RWPE2 (cell line): ENCODE measurements around the gene THBS4.

ENCODE experiments used
- ATAC-seq: fragments of 200-7000 bp; cut with Tn5 transposase; 3 replicates; pipeline ENCODE4 v1.9.1; 2021; ENCODE audit warnings: low read depth
- DNase-seq: peaks from one replicate; pipeline ENCODE4 v3.0.0-alpha.2; 2020; ENCODE audit warnings: low spot score
- H3K27ac ChIP-seq: fragments of 450-650 bp; 2 replicates; pipeline ENCODE4 v1.5.1; 2017; ENCODE audit warnings: mild to moderate bottlenecking; ENCODE audit not compliant: poor library complexity, severe bottlenecking
- H3K27me3 ChIP-seq: fragments of 250-450 bp; sonication (Bioruptor Pico); 2 replicates; pipeline ENCODE4 v1.5.1; 2021; ENCODE audit warnings: mild to moderate bottlenecking, moderate library complexity; ENCODE audit not compliant: insufficient read depth, poor library complexity, severe bottlenecking
- H3K36me3 ChIP-seq: fragments of 250-450 bp; sonication (Bioruptor Pico); 2 replicates; pipeline ENCODE4 v1.5.1; 2020; ENCODE audit warnings: low read depth, mild to moderate bottlenecking, moderate library complexity
- H3K4me1 ChIP-seq: fragments of 250-450 bp; sonication (Bioruptor Pico); 2 replicates; pipeline ENCODE4 v1.5.1; 2021; ENCODE audit warnings: mild to moderate bottlenecking, moderate library complexity; ENCODE audit not compliant: insufficient read depth, poor library complexity, severe bottlenecking
- H3K4me3 ChIP-seq: fragments of 250-450 bp; sonication (Bioruptor Pico); 2 replicates; pipeline ENCODE4 v1.5.1; 2021; ENCODE audit warnings: mild to moderate bottlenecking, moderate library complexity; ENCODE audit not compliant: severe bottlenecking
- H3K9me3 ChIP-seq: fragments of 250-450 bp; sonication (Bioruptor Pico); 2 replicates; pipeline ENCODE4 v1.5.1; 2021; ENCODE audit warnings: mild to moderate bottlenecking, moderate library complexity; ENCODE audit not compliant: severe bottlenecking
- CTCF ChIP-seq: fragments of 450-650 bp; IDR thresholded peaks from one replicate; pipeline ENCODE4 v1.5.1; 2017; ENCODE audit warnings: mild to moderate bottlenecking, moderate library complexity; ENCODE audit not compliant: poor library complexity, severe bottlenecking

The THBS4 gene

DNA sequence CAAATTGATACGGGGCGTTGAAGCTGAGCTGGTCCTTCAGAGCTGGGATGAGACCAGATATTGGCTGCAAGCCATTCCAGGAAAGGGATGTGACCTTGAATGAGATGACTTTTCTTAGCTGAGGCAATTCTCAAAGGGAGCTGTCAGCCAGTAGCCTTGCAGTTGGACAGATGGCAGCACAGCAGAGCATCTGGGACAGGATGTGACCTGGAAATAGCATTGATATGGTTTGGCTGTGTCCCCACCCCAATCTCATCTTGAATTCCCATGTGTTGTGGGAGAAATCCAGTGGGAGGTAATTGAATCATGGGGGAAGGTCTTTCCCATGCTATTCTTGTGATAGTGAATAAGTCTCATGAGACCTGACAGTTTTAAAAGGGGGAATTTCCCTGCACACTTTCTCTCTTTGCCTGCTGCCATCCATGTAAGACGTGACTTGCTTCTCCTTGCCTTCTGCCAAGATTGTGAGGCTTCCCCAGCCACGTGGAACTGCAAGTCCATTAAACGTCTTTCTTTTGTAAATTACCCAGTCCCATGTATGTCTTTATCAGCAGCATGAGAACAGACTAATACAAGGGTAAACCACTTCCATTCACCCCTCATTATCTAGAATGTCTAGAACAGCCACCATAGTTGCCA is 24.3 kb upstream of the THBS4 start:
- no peak for TF ChIP-seq CTCF
- no peak for DNase-seq
- H3K4me3 ChIP-seq, result no peak overlapping the region

DNA sequence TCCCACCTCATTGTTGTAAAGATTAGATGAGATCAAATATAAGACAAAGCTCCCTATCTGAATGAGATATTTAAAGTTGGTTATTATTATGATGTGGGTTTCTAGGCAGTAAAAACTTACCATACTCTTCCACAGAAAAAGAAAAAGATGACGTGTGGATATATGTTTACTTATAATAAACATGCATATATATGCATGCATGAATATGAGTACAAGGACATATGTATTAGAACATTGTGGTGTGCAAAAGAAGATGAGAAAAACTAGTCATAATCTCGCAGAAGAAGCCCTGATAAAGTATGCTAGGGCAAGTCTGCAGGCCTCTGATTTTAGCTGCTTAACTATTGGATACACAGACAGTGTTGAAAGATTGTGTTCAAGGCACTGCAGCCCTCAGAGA is 10.1 kb upstream of the THBS4 start:
- no peaks in the 10 kb centered on the region for H3K4me1 ChIP-seq
- H3K36me3 ChIP-seq, result no peaks in the 10 kb centered on the region
- DNase-seq (no peak), ATAC-seq (no peak)
- no peak overlapping the region for H3K4me3 ChIP-seq
- H3K27me3 ChIP-seq, result no peaks in the 10 kb centered on the region
- no peak for TF ChIP-seq CTCF
- H3K27ac ChIP-seq, result no peak overlapping the region
- H3K9me3 ChIP-seq, result no peaks in the 10 kb centered on the region

More for the DNA sequence above, 24.3 kb upstream of the THBS4 start:
- H3K27ac ChIP-seq, result no peak overlapping the region
- no peaks in the 10 kb centered on the region for H3K9me3 ChIP-seq
- ATAC-seq, result no peak
- H3K27me3 ChIP-seq, result no peaks in the 10 kb centered on the region
- H3K4me1 ChIP-seq, result no peaks in the 10 kb centered on the region
- no peaks in the 10 kb centered on the region for H3K36me3 ChIP-seq

GRCh38 chr5:80026841-80027240 is 8.3 kb upstream of the THBS4 start:
- no peak overlapping the region for H3K4me3 ChIP-seq
- no peak for TF ChIP-seq CTCF
- no peaks in the 10 kb centered on the region for H3K27me3 ChIP-seq
- no peaks in the 10 kb centered on the region for H3K36me3 ChIP-seq
- ATAC-seq (no peak), DNase-seq (no peak)
- no peaks in the 10 kb centered on the region for H3K4me1 ChIP-seq
- H3K9me3 ChIP-seq, result no peaks in the 10 kb centered on the region
- no peak overlapping the region for H3K27ac ChIP-seq

DNA sequence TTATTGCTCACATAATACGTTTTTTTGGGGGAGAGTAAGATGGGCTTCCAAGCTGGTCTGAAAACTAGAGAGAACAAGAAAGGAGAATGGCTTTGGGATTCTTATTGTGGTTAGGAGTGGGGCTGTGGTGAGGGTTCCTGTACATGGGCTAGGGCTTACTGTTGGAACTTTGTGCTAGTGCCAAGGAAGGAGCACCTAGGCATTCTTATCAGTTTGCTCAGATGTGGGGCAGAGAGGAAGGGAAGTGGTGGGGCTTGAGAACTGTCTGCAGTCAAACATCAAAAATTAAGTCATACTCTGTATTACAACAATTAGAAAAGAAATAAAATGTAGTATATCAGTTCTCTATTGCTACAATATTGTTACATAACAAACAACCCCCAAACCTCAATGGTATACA is 4.0 kb upstream of the THBS4 start:
- H3K4me3 ChIP-seq, result no peak overlapping the region
- DNase-seq, result no peak
- H3K36me3 ChIP-seq, result no peaks in the 10 kb centered on the region
- ATAC-seq, result no peak
- H3K27ac ChIP-seq, result no peak overlapping the region
- TF ChIP-seq CTCF, result no peak
- no peaks in the 10 kb centered on the region for H3K9me3 ChIP-seq
- H3K27me3 ChIP-seq, result peaks cover 31% of the 10 kb centered on the region
- H3K4me1 ChIP-seq, result no peaks in the 10 kb centered on the region

- ATAC-seq (peak; percentile 59; the same call in 2 of the 3 replicates), DNase-seq (no peak)
- no peak for TF ChIP-seq CTCF
- no peaks in the 10 kb centered on the region for H3K4me1 ChIP-seq
- no peak overlapping the region for H3K4me3 ChIP-seq
- no peaks in the 10 kb centered on the region for H3K36me3 ChIP-seq
- H3K27me3 ChIP-seq, result peaks cover 46% of the 10 kb centered on the region
- H3K27ac ChIP-seq, result no peak overlapping the region
- H3K9me3 ChIP-seq, result no peaks in the 10 kb centered on the region
Measured at GRCh38 chr5:80033513-80033912, 1.6 kb upstream of the THBS4 start.
